AG10803 (cell line): Measurements from ENCODE around the gene CAMTA2.

Experiments used
- DNase-seq: peaks from one replicate; pipeline ENCODE4 v3.0.0; 2010; ENCODE audit warnings: low read depth
- H3K4me3 ChIP-seq: 2 replicates; pipeline ENCODE4 v1.5.1; 2011; ENCODE audit warnings: mild to moderate bottlenecking, low read length, control low read depth
- CTCF ChIP-seq: conservative IDR thresholded peaks from 2 replicates; pipeline ENCODE4 v1.5.1; 2011; ENCODE audit warnings: mild to moderate bottlenecking, low read length, control low read depth, inconsistent platforms

Gene CAMTA2

GRCh38 chr17:5020502-5021023 lies 33.1 kb upstream of the CAMTA2 start:
- H3K4me3 ChIP-seq: no peak overlapping the region
- TF ChIP-seq CTCF: no peak
- no peak for DNase-seq

DNA sequence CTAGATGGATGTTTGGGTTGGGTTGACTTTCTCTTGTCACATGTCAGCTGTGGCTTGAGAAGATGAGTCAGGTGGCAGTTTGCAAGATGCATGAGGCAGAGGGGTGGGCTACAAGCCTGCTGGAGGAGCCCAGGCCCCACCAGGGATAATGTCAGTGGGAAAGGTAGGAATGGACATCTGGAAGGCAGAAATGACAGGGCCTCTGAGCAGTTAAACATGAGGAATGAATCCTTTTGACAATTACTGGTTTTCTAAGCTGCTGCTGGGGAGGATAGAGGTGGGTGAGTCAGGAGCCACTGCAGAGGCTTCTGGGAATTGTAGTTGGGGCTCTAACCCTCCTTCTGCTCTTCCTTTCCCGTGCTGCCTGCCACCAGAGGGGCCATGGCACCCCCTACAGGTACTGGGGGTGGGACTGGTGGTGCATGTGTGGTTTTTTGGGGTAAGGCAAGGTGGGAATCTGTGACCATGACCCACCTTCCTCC lies 32.0 kb upstream of the CAMTA2 start:
- no peak overlapping the region for H3K4me3 ChIP-seq
- DNase-seq: no peak
- TF ChIP-seq CTCF: no peak

DNA sequence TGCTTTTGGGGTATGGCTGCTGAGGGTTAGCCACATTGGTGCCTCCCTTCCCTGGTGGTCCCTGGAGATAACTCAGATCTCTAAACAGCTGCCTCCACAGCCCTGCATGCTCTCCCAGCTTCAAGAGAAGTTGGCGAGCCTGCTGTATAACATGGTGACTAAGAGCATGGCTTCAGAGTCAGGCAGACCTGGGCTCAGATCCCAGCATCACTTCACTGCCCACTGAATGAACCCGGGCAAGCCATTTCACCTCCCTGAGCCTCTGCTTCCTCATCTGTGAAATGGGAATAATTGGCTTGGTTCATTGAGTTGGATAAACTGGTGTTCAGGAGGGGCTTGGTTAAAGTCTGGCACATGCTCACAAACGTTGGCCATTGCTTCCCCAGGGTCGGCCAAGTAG lies 26.9 kb upstream of the CAMTA2 start:
- no peak for TF ChIP-seq CTCF
- no peak overlapping the region for H3K4me3 ChIP-seq
- no peak for DNase-seq

GRCh38 chr17:5011928-5012327 lies 24.5 kb upstream of the CAMTA2 start:
- no peak overlapping the region for H3K4me3 ChIP-seq
- DNase-seq: no peak
- TF ChIP-seq CTCF: no peak

DNA sequence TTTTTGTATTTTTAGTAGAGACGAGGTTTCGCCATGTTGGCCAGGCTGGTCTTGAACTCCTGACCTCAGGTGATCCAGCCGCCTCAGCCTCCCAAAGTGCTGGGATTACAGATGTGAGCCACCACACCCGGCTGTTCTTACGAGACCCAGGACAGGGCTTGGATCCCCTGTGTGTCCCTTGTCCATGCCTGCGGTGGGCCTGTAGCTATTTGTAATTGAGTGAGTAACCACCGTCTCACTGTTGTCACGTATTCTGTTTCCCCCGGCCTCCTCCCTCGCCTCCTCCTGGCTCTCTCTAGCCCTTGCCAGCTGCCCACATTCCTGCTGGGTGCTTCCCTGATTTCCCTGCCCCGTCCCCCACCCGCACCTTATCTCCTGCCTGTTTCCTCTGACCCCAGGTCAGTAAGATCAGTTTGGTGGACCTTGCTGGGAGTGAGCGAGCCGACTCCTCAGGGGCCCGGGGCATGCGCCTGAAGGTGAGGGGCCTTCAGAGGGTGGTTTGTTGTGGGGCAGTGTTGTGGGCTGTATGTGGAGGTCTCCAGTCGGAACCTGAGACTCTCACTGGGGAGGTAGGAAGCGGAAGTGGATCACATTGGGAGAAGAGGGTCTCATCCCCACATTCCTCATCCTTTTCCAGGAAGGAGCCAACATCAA lies 15.9 kb upstream of the CAMTA2 start:
- no peak overlapping the region for H3K4me3 ChIP-seq
- DNase-seq: no peak
- no peak for TF ChIP-seq CTCF

DNA sequence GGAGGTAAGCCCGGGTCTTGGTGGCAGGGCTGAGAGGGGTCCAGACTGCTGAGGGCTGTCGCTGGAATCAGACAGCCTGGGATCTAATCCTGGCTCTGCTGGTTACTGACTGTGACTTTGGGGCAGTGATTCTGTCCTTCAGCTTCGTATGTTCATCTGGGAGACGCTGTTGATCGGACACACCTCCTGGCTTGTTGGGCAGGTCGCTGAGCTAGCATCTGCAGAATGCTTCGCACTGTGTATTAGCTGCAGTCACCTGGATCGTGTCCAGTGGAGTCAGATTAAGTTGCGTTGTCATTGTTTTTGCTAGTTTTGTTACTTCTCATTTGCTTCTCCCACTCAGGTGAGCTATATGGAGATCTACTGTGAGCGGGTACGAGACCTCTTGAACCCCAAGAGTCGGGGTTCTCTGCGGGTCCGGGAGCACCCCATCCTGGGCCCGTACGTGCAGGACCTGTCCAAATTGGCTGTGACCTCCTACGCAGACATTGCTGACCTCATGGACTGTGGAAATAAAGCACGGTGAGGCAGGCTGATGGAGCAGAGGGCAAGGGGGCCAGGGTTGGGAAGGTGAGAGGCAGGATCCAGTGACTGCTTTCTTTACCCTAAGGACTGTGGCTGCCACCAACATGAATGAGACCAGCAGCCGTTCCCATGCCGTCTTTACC lies 14.8 kb upstream of the CAMTA2 start:
- TF ChIP-seq CTCF: no peak
- H3K4me3 ChIP-seq: no peak overlapping the region
- no peak for DNase-seq

GRCh38 chr17:5000237-5000639 lies 12.8 kb upstream of the CAMTA2 start:
- TF ChIP-seq CTCF: no peak
- H3K4me3 ChIP-seq: peak overlapping the region; percentile 97
- DNase-seq: peak; percentile 46
